Spleen (tissue), 11 donors: Measurements from ENCODE around the gene S100A3. TPM values are rescaled to one million over a fixed set of nuclear protein-coding genes. Genes with fewer than 3 reads are reported as not detected.

Source experiments
- DNase-seq: peaks from one replicate; pipeline ENCODE4 v3.0.0-alpha.2; 2020
- H3K27ac ChIP-seq, 8 donors: fragments of 200-600 bp; sonication (generic) in 7 of 8; 1 replicate in 4 of 8; 2 replicates in 4 of 8; pipeline versions ENCODE4 v1.5.0 to v1.8.0; 2016 to 2021; ENCODE audit warnings: inconsistent platforms in 4 of 8, mild to moderate bottlenecking in 4 of 8, moderate library complexity in 1 of 8
- H3K27me3 ChIP-seq, 7 donors: fragments of 200-600 bp; sonication (generic) in 6 of 7; replicated peaks in 1 of 7; 1 replicate in 4 of 7; 2 replicates in 3 of 7; pipeline versions ENCODE4 v1.5.0 to v1.8.0; 2016 to 2021; ENCODE audit warnings: inconsistent platforms in 3 of 7, mild to moderate bottlenecking in 1 of 7
- H3K36me3 ChIP-seq, 6 donors: fragments of 200-600 bp; sonication (generic) in 5 of 6; 1 replicate in 4 of 6; 2 replicates in 2 of 6; pipeline versions ENCODE4 v1.5.0 to v1.8.0; 2016 to 2021; ENCODE audit warnings: inconsistent platforms in 2 of 6
- H3K4me1 ChIP-seq, 6 donors: fragments of 200-600 bp; sonication (generic) in 5 of 6; 1 replicate in 3 of 6; 2 replicates in 3 of 6; pipeline versions ENCODE4 v1.5.0 to v1.8.0; 2016 to 2021; ENCODE audit warnings: inconsistent platforms in 3 of 6
- H3K4me3 ChIP-seq, 8 donors: fragments of 200-600 bp; sonication (generic) in 7 of 8; 1 replicate in 4 of 8; 2 replicates in 4 of 8; pipeline versions ENCODE4 v1.5.0 to v1.8.0; 2016 to 2021; ENCODE audit warnings: inconsistent platforms in 4 of 8, mild to moderate bottlenecking in 4 of 8, moderate library complexity in 2 of 8
- H3K9me3 ChIP-seq, 8 donors: fragments of 200-600 bp; sonication (generic) in 7 of 8; 1 replicate in 4 of 8; 2 replicates in 4 of 8; pipeline versions ENCODE4 v1.5.0 to v1.8.0; 2016 to 2021; ENCODE audit warnings: inconsistent platforms in 4 of 8
- CTCF ChIP-seq, 11 experiments: fragments of 200-600 bp in 7 of 11; fragments of 450-650 bp in 4 of 11; sonication (generic) in 4 of 11; IDR thresholded peaks in 8 of 11; conservative IDR thresholded peaks in 3 of 11; 1 replicate in 7 of 11; 2 replicates in 4 of 11; pipeline versions ENCODE4 v1.4.0 to v1.8.0; 2016 to 2021; ENCODE audit warnings: antibody characterized with exemption in 11 of 11, inconsistent platforms in 4 of 11, mild to moderate bottlenecking in 1 of 11
- POLR2A ChIP-seq, 3 donors: fragments of 450-650 bp; IDR thresholded peaks; one replicate each; pipeline ENCODE4 v1.5.1; 2017; ENCODE audit warnings: antibody characterized with exemption in 3 of 3, mild to moderate bottlenecking in 1 of 3
- POLR2AphosphoS5 ChIP-seq, 3 donors: sonication (generic); formaldehyde crosslinking; IDR thresholded peaks; one replicate each; pipeline ENCODE4 v1.5.1; 2017; ENCODE audit warnings: antibody characterized with exemption in 3 of 3
- WGBS, 5 donors: extraction: QIAGEN DNeasy Blood & Tissue Kit in 3 of 5; methylation state at CpG; one replicate each; pipeline versions ENCODE4 v1.1.5 to v1.1.7; 2013 to 2018; 5-methylcytosine and 5-hydroxymethylcytosine counted together
- intact Hi-C: fragments of 100-400 bp; cut with DNase I; formaldehyde crosslinking; loops from one replicate; pipeline ENCODE4 v1.15.0; 2023; ENCODE audit warnings: low total_unique reads
- polyA plus RNA-seq, 3 donors: library from polyadenylated mRNA; stranded (reverse); fragments of 200-250 nt; gene quantifications; one replicate each; pipeline ENCODE4 v1.2.1, GENCODE V29; 2013
- total RNA-seq, 7 donors: library from RNA; depleted of rRNA in 3 of 7; stranded (reverse); fragments of >200 nt in 3 of 7; fragmentation: NEBNext Ultra II Directional in 4 of 7; extraction: Animal tissue kit (Norgen Biotek cat#: 25700) in 4 of 7; gene quantifications; one replicate each; pipeline versions ENCODE4 v1.1.0 to v1.2.1, GENCODE V29; 2016 to 2021
- donor health status: healthy with polysubstance abuse.
- donor health status: DM: no; HTN: no; CAD: no; lungs with moderate emphysema.
- donor health status: DM: no; HTN: no; CAD: no.
- donor health status: Bipolar disorder and iron deficiency.
- donor health status: healthy.
- donor health status: DM: no; HTN: no; CAD: no.
- donor health status: DM: yes; HTN: yes; CAD: no.

Gene S100A3
- total and polyA plus RNA-seq, 10 donors: 0.44 to 2.6 (median 1.2) TPM; not detected in 4

DNA sequence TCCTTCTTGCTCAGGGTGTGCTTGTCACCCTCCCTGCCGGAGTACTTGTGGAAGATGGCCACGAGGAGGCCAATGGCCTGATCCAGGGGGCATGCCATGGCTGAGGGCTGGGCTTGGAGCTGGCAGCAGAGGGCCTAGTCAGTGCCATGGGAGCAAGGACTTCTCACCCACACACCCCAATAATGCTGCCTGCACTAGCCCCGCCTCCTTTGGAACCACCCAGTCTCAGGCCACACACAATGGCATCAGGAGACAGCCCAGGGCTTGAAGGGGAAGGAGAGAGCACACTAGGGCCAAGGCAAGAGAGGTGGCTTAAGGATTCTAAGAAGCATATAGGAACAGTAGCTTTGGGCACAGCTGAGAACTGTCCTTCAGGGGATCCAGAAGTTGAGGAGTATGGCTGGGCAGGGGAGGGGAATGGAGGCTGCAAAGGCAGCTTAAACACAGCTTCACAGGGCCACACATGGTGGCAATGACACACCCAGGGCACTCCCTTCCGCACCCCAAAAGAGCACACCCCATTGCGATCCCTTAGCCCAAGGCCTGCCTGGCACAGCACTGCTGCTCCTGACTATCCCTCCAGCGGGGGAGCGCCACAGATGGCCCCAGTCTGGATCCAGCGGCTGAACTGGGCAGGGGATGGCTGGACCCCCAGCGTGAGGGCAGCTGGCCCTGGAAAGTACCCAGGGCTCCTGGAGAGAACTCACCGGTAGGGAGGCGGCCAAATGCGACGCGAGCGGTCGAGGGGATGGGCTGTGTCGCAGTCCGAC is 13.6 kb downstream of the S100A3 start, which contains the start of gene S100A6:
TSS of gene S100A6 (minus strand) at position 750 of the 770 bp plus-strand sequence. CDS start at position 98, 652 bp downstream.
- no peaks in the 10 kb centered on the region for H3K27me3 ChIP-seq
- H3K36me3 ChIP-seq: peaks cover 0 to 12% (median 0%) of the 10 kb centered on the region in 6 donors
- peak within 1 kb of the TSS; percentile 56 to 84 (median 66) for H3K4me3 ChIP-seq
- intact Hi-C loops: no loop called here
- peaks cover 22 to 78% (median 56%) of the 10 kb centered on the region in 6 donors for H3K4me1 ChIP-seq
- H3K27ac ChIP-seq: peak within 1 kb of the TSS; percentile 88 to 99 (median 95)
- no peaks in the 10 kb centered on the region for H3K9me3 ChIP-seq
- 12 to 26% (median 13%) methylated on average over 11 to 18 of the region's 18 CpGs for WGBS, 5 donors
- DNase-seq: peak; percentile 87
- peak in 1 of 3 donors; percentile 2 for TF ChIP-seq POLR2AphosphoS5 (IDR thresholded peaks at IDR 0.05)
- no peak for TF ChIP-seq POLR2A (IDR thresholded peaks at IDR 0.05)
- TF ChIP-seq CTCF (IDR thresholded peaks at IDR 0.05 in 8 of 11, conservative IDR thresholded peaks at IDR 0.05 in 3 of 11): peak in 1 of 11 experiments; percentile 18

- intact Hi-C loops: loop anchor here (5.0 kb wide), 1 partner anchor 32 kb away; the partner anchor contains the start of gene S100A2
- Histone ChIP-seq H3K9me3 (no peaks in the 10 kb centered on the region), H3K4me1 (peaks cover 21 to 73% (median 53%) of the 10 kb centered on the region in 6 donors), H3K27ac (peak overlapping the region; percentile 88 to 99 (median 95)), H3K36me3 (peaks cover 0 to 12% (median 0%) of the 10 kb centered on the region in 6 donors), H3K4me3 (peak overlapping the region; percentile 56 to 84 (median 66)), H3K27me3 (no peaks in the 10 kb centered on the region)
- no peak for DNase-seq
- WGBS, 5 donors: 76 to 88% (median 86%) methylated on average over 3 of the region's 3 CpGs
- no peak for TF ChIP-seq CTCF (IDR thresholded peaks at IDR 0.05 in 8 of 11, conservative IDR thresholded peaks at IDR 0.05 in 3 of 11)
- no peak for TF ChIP-seq POLR2A (IDR thresholded peaks at IDR 0.05)
- no peak for TF ChIP-seq POLR2AphosphoS5 (IDR thresholded peaks at IDR 0.05)
Observed at GRCh38 chr1:153534925-153535241, 14.2 kb downstream of the S100A3 start.

- H3K4me1 ChIP-seq: peaks cover 21 to 68% (median 52%) of the 10 kb centered on the region in 6 donors
- DNase-seq: no peak
- H3K27me3 ChIP-seq: no peaks in the 10 kb centered on the region
- no peaks in the 10 kb centered on the region for H3K9me3 ChIP-seq
- intact Hi-C loops: loop anchor here (5.0 kb wide), 1 partner anchor 33 kb away; the partner anchor contains the start of gene S100A2
- peak overlapping the region; percentile 56 to 84 (median 66) for H3K4me3 ChIP-seq
- TF ChIP-seq POLR2AphosphoS5 (IDR thresholded peaks at IDR 0.05) (no peak), POLR2A (IDR thresholded peaks at IDR 0.05) (no peak), CTCF (IDR thresholded peaks at IDR 0.05 in 8 of 11, conservative IDR thresholded peaks at IDR 0.05 in 3 of 11) (no peak)
- H3K27ac ChIP-seq: peak overlapping the region in 7 of 8 donors; percentile 42 to 99 (median 95)
- WGBS, 5 donors: 72 to 91% (median 87%) methylated on average over 7 of the region's 7 CpGs
- H3K36me3 ChIP-seq: peaks cover 0 to 12% (median 0%) of the 10 kb centered on the region in 6 donors
Observed at GRCh38 chr1:153534226-153534924, 14.7 kb downstream of the S100A3 start.
